Natural killer cell (primary cell): ENCODE data around the gene UNK. TPM values are rescaled to one million over a fixed set of nuclear protein-coding genes. Genes with fewer than 3 reads are reported as not detected.

Experiments
- ATAC-seq, 3 donors: fragments of 150-1000 bp in 2 of 3; fragments of 200-7000 bp in 1 of 3; cut with Tn5 transposase; 1 replicate in 1 of 3; 2 replicates in 2 of 3; pipeline ENCODE4 v1.10.0; 2021; ENCODE audit warnings: mild to moderate bottlenecking in 2 of 3, moderate library complexity in 2 of 3
- DNase-seq, 2 donors: peaks; one replicate each; pipeline versions ENCODE4 v3.0.0 to v3.0.0-alpha.2; 2013 to 2021; ENCODE audit warnings: mixed read lengths in 1 of 2
- H3K27ac ChIP-seq: one replicate; pipeline ENCODE4 v1.5.1; 2013; ENCODE audit warnings: mild to moderate bottlenecking, low read length
- H3K27me3 ChIP-seq: one replicate; pipeline ENCODE4 v1.6.1; 2013; ENCODE audit warnings: low read length; ENCODE audit not compliant: control insufficient read depth, insufficient read depth
- H3K36me3 ChIP-seq: one replicate; pipeline ENCODE4 v1.6.1; 2013; ENCODE audit warnings: low read length; ENCODE audit not compliant: control insufficient read depth, insufficient read depth
- H3K4me1 ChIP-seq: one replicate; pipeline ENCODE4 v1.6.1; 2013; ENCODE audit warnings: low read length; ENCODE audit not compliant: control insufficient read depth, insufficient read depth
- H3K4me3 ChIP-seq: one replicate; pipeline ENCODE4 v1.5.1; 2013; ENCODE audit warnings: low read length
- H3K9me3 ChIP-seq: one replicate; pipeline ENCODE4 v1.6.1; 2013; ENCODE audit warnings: low read length; ENCODE audit not compliant: control insufficient read depth, insufficient read depth
- H3K27ac Mint-ChIP-seq, 2 donors: one replicate each; pipeline ENCODE4 v1.8.0; 2022; ENCODE audit warnings: mild to moderate bottlenecking in 2 of 2, mixed read lengths in 2 of 2, moderate library complexity in 1 of 2
- H3K27me3 Mint-ChIP-seq, 2 donors: one replicate each; pipeline ENCODE4 v1.8.0; 2022; ENCODE audit warnings: low read depth in 2 of 2, mixed read lengths in 2 of 2
- H3K36me3 Mint-ChIP-seq: one replicate; pipeline ENCODE4 v1.8.0; 2022; ENCODE audit warnings: mixed read lengths
- H3K4me1 Mint-ChIP-seq, 2 donors: one replicate each; pipeline ENCODE4 v1.8.0; 2022; ENCODE audit warnings: mixed read lengths in 2 of 2
- H3K4me3 Mint-ChIP-seq: one replicate; pipeline ENCODE4 v1.8.0; 2022; ENCODE audit warnings: mild to moderate bottlenecking, moderate library complexity, mixed read lengths
- H3K9me3 Mint-ChIP-seq, 2 donors: one replicate each; pipeline ENCODE4 v1.8.0; 2022; ENCODE audit warnings: mixed read lengths in 2 of 2
- WGBS: methylation state at CpG from one replicate; pipeline ENCODE4 v1.1.7; 2013; ENCODE audit warnings: missing lambda C conversion rate; ENCODE audit not compliant: insufficient coverage; 5-methylcytosine and 5-hydroxymethylcytosine counted together
- intact Hi-C: fragments of 100-400 bp; cut with micrococcal nuclease; formaldehyde crosslinking; loops from one replicate; pipeline ENCODE4 v1.14.2; 2022
- total RNA-seq, 4 donors: library from RNA; stranded (reverse); fragments of 120-200 nt in 1 of 4; gene quantifications; one replicate each; pipeline versions ENCODE4 v1.2.3 to v1.2.4, GENCODE V29; 2013 to 2022
- TF ChIP-seq, protein P1 (sequence below): fragments of 200-600 bp; IDR thresholded peaks from one replicate; pipeline ENCODE4 v1.8.0; 2022; ENCODE audit warnings: antibody characterized with exemption

Gene UNK
- total RNA-seq, 3 donors from 2014 or later (not counting 1 experiment from before 2014, with no cell fraction given) = 44.2 to 51.3 (median 44.5) TPM

DNA sequence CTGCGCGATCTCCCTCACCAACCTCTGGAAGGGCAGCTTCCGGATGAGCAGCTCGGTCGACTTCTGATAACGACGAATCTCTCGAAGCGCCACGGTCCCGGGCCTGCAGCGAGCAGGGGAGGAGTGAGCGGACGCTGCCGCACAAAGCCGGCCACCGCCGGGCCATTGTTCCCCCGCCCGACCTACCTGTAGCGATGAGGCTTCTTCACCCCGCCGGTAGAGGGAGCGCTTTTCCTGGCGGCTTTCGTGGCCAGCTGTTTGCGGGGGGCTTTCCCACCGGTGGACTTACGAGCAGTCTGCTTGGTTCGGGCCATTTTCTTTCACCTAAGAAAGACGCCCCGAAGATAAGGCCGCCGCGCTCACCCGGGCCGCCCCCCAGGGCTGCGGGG, 5.8 kb upstream of the UNK start:
- intact Hi-C loops = loop anchor here (1.0 to 5.0 kb wide), 3 partner anchors 14 to 76 kb away; partner anchors contain the start of genes GALK1, UNC13D and WBP2
- peaks cover 0 to 4% of the 10 kb centered on the region in 2 donors for H3K27me3 Mint-ChIP-seq
- H3K9me3 ChIP-seq = no peaks in the 10 kb centered on the region
- H3K9me3 Mint-ChIP-seq = no peaks in the 10 kb centered on the region
- H3K36me3 ChIP-seq = peaks cover 44% of the 10 kb centered on the region
- H3K4me3 Mint-ChIP-seq = peak overlapping the region; percentile 99
- H3K4me3 ChIP-seq = peak overlapping the region; percentile 93
- peaks cover 41% of the 10 kb centered on the region for H3K4me1 ChIP-seq
- WGBS = under 1% methylated on average over 38 of the region's 38 CpGs
- DNase-seq (peak in 1 of 2 donors; percentile 87), ATAC-seq (no peak)
- H3K27ac Mint-ChIP-seq = peak overlapping the region; percentile 95 to 99
- TF ChIP-seq, protein P1, sequence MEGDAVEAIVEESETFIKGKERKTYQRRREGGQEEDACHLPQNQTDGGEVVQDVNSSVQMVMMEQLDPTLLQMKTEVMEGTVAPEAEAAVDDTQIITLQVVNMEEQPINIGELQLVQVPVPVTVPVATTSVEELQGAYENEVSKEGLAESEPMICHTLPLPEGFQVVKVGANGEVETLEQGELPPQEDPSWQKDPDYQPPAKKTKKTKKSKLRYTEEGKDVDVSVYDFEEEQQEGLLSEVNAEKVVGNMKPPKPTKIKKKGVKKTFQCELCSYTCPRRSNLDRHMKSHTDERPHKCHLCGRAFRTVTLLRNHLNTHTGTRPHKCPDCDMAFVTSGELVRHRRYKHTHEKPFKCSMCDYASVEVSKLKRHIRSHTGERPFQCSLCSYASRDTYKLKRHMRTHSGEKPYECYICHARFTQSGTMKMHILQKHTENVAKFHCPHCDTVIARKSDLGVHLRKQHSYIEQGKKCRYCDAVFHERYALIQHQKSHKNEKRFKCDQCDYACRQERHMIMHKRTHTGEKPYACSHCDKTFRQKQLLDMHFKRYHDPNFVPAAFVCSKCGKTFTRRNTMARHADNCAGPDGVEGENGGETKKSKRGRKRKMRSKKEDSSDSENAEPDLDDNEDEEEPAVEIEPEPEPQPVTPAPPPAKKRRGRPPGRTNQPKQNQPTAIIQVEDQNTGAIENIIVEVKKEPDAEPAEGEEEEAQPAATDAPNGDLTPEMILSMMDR = peak; percentile 62
- peaks cover 29% of the 10 kb centered on the region for H3K36me3 Mint-ChIP-seq
- H3K4me1 Mint-ChIP-seq = peaks cover 58 to 67% of the 10 kb centered on the region in 2 donors
- H3K27ac ChIP-seq = peak overlapping the region; percentile 97
- H3K27me3 ChIP-seq = no peaks in the 10 kb centered on the region

DNA sequence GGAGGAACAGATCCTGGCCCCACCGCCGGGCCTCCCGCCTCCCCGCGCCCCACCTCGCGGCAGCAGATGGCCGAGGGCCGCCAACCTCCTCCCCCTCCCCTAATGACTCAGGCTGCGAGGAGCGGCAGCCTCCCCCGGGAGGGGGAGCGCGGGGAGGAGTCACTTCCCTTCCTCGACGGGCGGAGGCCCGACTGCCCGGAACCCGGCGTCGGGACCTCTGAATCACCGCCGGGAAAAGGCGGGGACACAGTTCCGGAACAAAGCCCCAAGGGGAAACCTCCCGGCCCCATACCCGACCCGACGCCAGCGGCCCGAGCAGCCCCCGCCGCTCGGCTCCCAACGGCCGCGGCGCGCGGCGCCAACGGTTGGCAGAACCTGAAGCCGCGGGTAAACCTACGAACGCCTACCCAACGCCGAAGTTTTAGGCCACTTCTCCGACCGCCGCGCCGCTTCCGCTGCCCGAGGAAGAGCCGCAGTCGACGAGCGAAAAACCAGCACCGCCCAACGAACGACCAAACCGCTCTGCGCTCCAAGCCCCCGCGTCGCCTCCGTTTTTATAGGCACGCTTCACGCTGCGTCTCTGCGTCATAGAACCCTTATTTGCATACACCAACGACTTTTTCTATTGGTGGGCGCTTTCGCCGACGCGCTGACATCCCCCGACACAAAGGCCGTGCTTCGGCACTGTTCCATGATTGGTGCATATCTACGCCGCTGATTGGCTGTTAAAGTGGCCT, 5.2 kb upstream of the UNK start:
- Histone ChIP-seq H3K36me3 (peaks cover 40% of the 10 kb centered on the region), H3K4me1 (peaks cover 46% of the 10 kb centered on the region), H3K9me3 (no peaks in the 10 kb centered on the region), H3K27ac (peak overlapping the region; percentile 97), H3K27me3 (no peaks in the 10 kb centered on the region), H3K4me3 (peak overlapping the region; percentile 93)
- TF ChIP-seq, protein P1 = peak; percentile 1
- intact Hi-C loops = loop anchor here (1.0 to 5.0 kb wide), 3 partner anchors 15 to 76 kb away; partner anchors contain the start of genes GALK1, UNC13D and WBP2
- peaks cover 0 to 4% of the 10 kb centered on the region in 2 donors for H3K27me3 Mint-ChIP-seq
- DNase-seq (peak; percentile 93 to 99), ATAC-seq (peak; percentile 51 to 82 (median 70))
- no peaks in the 10 kb centered on the region for H3K9me3 Mint-ChIP-seq
- H3K36me3 Mint-ChIP-seq = peaks cover 29% of the 10 kb centered on the region
- H3K27ac Mint-ChIP-seq = peak overlapping the region; percentile 95 to 99
- H3K4me1 Mint-ChIP-seq = peaks cover 62 to 70% of the 10 kb centered on the region in 2 donors
- H3K4me3 Mint-ChIP-seq = peak overlapping the region; percentile 99
- WGBS = under 1% methylated on average over 84 of the region's 84 CpGs

DNA sequence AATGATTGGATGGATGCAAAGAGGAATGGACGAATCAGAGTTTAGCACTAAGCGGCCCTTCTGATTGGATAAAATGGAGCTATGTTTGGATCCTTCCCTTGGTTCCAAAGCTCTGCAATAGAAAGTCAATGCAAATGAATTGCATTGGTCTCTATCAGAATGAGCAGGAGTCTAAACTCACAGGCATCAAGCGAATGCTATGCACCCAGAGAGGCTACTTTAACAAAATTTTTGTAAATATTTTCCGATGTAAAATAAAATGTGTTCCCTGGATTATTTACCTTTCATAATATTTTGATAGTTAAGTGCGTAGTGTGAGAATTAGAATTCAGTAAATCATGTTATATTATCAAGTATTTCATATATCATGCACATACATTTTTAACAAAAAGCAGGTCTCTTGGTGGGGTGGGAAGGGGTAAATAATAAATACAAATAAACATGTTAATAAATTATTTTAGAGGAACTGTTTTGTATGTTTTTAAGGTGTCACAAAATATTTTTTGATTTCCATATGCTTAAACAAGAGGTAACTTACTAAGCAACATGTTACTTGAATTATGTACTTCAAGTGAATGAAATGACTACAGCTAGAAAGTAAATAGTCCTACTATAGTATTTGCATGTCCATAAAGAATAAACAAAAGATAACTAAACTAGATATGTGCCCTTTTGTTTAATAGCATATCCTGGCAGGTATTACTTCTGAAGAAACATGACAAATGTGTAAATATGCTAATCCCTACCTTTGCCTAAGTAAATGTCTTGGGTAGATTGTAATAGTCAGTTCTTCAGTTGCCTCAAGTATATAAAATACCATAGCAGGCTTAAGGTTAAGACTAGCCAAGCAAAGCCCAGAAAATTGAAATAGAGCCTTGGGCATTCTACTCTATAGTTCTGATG, 4.4 kb upstream of the UNK start:
- no peak for ATAC-seq
- Mint-ChIP-seq H3K27ac (peak overlapping the region; percentile 95 to 99), H3K4me1 (peaks cover 63 to 70% of the 10 kb centered on the region in 2 donors), H3K4me3 (peak overlapping the region; percentile 99), H3K27me3 (peaks cover 0 to 4% of the 10 kb centered on the region in 2 donors), H3K9me3 (no peaks in the 10 kb centered on the region), H3K36me3 (peaks cover 29% of the 10 kb centered on the region)
- DNase-seq = no peak
- H3K27me3 ChIP-seq = no peaks in the 10 kb centered on the region
- H3K4me1 ChIP-seq = peaks cover 41% of the 10 kb centered on the region
- H3K4me3 ChIP-seq = no peak overlapping the region
- intact Hi-C loops = loop anchor here (1.0 to 10.0 kb wide), 5 partner anchors 15 to 947 kb away; partner anchors contain the start of genes GALK1, JMJD6, METTL23 and UBALD2
- WGBS = 0% methylated on average over 3 of the region's 5 CpGs
- TF ChIP-seq, protein P1 = no peak
- H3K9me3 ChIP-seq = no peaks in the 10 kb centered on the region
- H3K36me3 ChIP-seq = peaks cover 32% of the 10 kb centered on the region
- no peak overlapping the region for H3K27ac ChIP-seq
